GM21723 (cell line): ENCODE measurements around the gene TMEM161B.
"Not testable (repeated sequence)": the region's sequence is repeated elsewhere in the genome, so short reads cannot be mapped to it uniquely, and the experiment has no call there.

Experiments used
- ATAC-seq: cut with Tn5 transposase; IDR thresholded peaks from one replicate; pipeline ENCODE4 v1.9.1; 2021; ENCODE audit warnings: mild to moderate bottlenecking, moderate library complexity; ENCODE audit not compliant: unreplicated experiment

TMEM161B gene

GRCh38 chr5:88188458-88189132 is 80.0 kb downstream of the TMEM161B start:
- no peak for ATAC-seq

DNA sequence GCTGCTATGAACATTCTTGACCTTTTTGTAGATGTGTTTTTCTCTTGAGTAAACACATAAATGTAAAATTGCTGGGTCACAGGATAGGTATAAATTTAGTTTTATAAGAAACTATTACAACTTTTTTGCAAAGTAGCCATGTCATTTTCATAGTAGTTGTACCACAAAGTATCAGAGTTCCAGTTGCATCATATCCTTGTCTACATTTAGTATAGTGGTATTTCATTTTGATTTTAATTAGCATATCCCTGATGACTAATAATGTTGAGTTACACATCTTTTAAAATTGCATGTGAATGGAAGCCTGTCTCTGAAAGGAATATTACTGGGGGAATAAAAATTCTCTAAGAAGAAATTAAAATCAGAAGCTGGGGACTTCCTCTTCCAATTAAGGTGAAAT is 85.4 kb downstream of the TMEM161B start:
- ATAC-seq, result no peak

- not testable (repeated sequence) for ATAC-seq
These were observed 91.2 kb downstream of the TMEM161B start for GRCh38 chr5:88177486-88177885.

- no peak for ATAC-seq
These were observed 95.5 kb downstream of the TMEM161B start for GRCh38 chr5:88172847-88173758.

DNA sequence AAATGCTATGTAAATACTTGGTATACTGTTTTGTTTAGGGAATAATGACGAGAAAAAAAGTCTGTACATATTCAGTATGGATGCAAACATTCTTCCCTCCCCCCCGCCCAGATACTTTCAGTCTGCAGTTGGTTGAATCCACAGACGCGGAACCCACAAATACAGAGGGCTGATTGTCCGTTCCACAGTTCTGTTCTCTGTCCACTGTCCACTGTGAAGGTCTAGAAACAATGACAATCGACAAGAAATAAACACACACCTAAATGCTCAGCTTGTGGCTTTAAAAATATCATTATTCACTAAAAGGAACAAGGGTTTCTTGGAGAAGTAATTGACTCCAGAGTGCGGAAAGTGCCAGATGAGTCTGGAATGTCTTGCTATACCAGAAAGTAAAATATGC is 109.1 kb downstream of the TMEM161B start:
- no peak for ATAC-seq

DNA sequence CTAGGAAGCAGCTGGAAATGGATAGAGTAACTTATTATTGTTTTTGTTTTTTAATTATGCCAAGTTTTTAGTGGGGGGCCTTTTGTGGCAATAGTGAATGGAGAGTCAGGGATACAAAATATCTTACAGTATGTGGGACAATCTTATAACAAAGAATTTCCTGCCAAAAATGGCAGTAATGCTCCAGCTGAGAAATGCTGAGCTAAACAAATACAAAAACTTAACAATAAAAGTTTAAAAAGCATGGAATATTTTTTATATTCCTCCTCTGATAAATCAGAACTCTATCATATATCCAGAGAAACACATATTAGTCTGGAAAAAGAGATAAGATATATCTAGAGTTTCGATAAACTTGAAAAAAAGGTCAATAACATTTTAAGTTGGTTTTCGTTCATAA is 110.6 kb downstream of the TMEM161B start:
- no peak for ATAC-seq

DNA sequence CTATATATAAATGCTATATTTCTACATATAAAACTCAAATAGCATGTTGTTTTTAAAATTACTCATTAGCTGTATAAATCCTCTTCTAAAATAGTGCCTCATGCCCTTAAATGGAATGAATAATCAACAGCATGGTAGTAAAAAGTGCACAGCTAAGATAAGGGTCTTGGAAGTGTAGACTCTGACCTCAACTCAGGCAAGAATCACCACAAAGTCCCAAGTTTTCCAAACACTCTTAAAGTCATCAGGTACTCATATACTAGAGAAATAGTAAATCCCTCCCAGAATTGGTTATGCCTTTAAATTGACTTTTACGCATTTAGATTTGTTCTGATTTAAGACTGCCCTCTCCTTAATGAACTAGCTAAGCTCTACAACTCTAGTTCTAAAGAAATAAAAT is 113.8 kb downstream of the TMEM161B start:
- no peak for ATAC-seq

- ATAC-seq, result no peak
These were observed 117.9 kb downstream of the TMEM161B start for GRCh38 chr5:88150747-88151146.

GRCh38 chr5:88145611-88146467 is 122.8 kb downstream of the TMEM161B start:
- no peak for ATAC-seq

GRCh38 chr5:88145221-88145610 is 123.4 kb downstream of the TMEM161B start:
- no peak for ATAC-seq
